Stimulated activated CD8-positive, alpha-beta memory T cell treated with anti-CD3 and anti-CD28 coated beads, Interleukin-12 subunit alpha, Interleukin-12 subunit beta, amount 100 ng/mL, for 1 hour (primary cell): ENCODE measurements around the gene G3BP2.

Experiments
- DNase-seq: peaks from one replicate; pipeline ENCODE4 v3.0.0-alpha.2; 2020; ENCODE audit warnings: low read depth

G3BP2 gene

DNA sequence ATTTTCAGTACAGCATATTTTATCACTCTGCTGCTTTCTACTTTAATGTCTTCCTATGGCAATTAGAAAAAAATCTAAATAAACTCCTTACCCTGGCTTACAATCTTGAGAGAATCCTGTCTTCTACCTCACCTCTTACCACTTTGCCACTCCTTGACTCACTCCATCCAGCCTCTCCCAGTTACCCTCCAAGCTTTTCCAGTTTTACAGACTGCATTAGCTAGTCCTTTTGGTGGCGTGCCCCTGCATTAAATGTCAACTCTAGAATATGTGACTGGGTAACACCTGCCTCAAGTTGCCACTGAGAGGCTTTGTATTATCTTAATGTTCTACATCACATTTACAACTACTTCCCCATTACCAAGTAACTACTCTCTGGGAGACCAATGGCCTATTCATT, 35.4 kb downstream of the G3BP2 start:
- DNase-seq = no peak

DNA sequence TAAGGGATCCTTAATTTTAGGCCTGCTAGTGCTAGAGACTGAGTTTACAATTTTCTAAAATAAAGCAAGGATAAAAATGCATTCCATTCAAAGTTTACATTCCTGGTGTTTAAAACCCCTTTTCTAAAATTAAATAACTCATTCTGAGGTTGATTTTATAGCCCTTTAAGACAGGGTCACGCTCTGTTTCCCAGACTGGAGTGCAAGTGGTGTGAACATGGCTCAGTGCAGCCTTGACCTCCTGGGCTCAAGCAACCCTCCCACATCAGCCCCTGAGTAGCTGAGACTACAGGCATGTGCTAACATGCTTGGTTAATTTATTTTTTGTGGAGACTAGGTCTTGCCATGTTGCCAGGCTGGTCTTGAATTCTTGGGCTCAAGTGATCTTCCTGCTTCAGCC, 36.0 kb downstream of the G3BP2 start:
- no peak for DNase-seq

DNA sequence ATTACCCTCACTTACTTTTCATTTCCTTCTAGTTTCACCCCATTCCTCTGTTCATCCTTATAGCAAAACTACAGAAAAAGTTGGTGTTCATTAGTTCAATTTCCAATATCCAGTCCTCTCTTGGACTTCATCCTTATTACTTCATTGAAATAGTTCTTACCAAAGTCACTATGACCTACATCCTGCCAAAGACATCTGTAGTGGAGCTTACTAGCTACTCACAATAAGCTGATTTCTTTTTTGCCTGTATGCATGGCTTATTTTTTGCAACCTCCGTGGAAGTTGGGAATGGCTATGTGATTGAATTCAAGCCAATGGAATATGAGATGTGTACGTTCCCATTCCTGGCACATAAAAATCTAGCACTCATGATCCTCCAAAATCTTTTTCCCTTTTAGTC, 38.3 kb downstream of the G3BP2 start:
- DNase-seq = no peak

DNA sequence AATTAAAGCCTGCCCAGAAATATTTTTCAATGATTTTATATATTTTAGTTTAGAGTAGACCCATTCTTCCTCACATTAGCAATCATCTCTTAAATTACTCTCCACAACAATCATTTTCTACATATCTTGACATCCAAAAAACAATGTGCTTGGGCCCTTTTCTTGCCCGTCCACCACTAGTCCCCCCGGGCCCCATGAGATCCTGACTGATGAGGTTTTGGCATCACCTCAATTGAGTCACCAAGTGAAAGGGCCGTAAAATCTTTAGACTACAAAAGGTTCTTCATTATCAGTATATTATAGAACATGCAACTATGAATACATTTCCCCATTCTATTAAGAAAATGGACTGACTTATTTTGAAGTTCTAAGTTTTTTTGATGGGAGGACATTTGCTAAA, 38.9 kb downstream of the G3BP2 start:
- no peak for DNase-seq

DNA sequence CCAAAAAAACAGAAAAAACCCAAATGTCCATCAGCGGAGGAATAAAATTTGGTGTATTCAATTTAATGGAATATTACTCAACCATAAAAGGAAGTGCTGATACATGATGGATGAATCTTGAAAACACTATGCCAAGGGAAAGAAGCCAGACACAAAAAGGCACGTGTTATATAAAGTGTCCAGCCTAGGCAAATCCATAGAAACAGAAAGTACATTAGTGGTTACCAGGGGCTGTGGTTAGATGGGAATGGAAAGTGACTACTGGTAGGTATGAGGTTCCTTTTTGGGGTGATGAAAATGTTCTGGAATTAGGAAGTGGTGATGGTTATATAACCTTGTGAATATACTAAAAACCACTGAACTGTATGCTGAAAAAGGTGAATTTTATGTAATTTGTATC, 39.4 kb downstream of the G3BP2 start:
- no peak for DNase-seq

DNA sequence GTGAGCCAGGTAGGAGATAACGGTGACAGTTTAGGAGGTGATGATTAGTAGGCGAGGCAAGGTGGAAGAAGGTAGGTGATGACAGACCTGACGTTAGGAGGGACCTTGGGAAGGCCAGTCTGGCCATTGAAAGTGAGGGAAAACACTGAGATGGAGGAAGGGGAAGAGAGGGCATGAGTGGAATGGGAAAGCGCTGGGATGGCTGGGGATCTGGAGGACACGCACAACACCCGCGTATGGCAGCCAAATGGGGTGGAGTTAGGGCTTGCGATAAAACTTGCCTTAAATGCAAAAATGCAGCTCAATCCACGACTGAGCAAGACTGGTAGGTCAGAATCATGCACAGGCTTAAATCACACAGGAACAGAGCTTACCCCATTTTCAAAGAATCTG, 42.3 kb downstream of the G3BP2 start:
- no peak for DNase-seq

DNA sequence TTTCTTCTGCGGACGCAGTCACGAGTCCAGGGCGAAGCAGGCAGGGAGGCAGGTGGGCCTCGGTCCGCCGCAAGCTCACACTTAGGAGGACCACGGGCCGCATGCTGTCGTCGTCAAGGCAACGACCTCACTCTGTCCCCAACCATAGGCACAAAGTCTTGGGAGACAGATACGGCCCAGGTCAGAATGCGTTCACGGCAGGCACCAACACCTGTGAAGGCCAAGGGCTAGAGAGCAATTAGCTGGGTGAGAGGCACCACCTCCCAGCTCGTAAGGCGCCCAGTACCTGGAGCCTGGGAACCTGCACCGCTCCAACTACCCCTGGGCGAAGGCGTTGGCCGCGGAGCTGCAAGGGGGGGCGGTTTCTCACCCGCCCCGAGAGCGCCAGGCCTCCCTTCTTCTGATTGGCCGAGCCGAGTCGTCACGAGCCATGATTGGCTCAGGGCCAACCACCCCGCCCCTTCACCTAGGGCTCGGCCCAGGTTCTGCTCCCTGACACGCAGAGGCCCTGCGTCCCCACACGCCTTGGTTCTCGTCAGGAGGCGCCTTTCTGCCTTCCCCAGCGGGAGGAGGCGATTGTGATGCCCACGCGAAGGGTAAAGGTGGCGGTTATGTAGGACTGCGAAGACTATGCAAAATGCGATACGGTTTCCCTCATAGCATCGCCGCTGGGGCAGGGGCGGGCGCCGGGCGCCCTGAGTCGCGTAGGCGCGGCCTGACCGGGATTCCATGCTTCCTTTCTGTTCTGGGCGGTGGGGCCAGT, 42.9 kb downstream of the G3BP2 start, which contains the start of gene CDKL2:
CDKL2 (minus strand) TSS at position 355 of the 763 bp plus-strand sequence. CDS start 4,540 bp downstream, outside the sequence.
- peak; percentile 90 for DNase-seq

DNA sequence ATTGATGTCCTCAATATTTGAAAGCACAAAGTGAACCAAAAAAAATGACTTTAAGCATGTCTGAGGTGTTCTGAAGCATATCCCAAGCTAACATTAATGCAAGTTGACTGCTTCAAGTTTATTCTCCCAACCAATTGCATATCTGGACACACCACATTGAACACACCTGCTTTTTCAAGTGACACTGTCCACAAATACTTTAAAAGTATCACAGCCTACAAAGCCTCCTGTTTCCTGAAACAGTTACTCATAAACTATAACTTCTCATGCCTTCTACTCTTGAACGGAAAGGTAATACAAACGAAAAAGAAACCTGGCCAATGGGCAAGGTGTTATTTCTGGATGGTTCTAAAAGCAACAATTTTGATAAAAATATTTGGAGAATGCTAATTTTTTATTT, 44.0 kb downstream of the G3BP2 start:
- no peak for DNase-seq

DNA sequence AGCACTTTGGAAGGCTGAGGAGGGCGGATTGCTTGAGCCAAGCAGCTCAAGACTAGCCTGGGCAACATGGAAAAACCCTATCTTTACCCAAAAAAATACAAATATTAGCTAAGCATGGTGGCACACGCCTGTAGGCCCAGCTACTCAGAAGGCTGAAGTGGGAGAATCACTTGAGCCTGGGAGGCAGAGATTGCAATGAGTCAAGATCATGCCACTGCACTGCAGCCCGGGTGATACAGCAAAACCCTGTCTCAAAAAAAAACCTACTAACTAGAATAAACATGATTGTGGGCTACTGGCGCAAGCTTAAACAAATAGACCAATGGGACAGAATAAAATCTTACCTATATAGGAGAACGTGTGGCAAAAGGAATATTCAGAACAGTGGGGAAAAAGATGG, 50.2 kb downstream of the G3BP2 start:
- no peak for DNase-seq

DNA sequence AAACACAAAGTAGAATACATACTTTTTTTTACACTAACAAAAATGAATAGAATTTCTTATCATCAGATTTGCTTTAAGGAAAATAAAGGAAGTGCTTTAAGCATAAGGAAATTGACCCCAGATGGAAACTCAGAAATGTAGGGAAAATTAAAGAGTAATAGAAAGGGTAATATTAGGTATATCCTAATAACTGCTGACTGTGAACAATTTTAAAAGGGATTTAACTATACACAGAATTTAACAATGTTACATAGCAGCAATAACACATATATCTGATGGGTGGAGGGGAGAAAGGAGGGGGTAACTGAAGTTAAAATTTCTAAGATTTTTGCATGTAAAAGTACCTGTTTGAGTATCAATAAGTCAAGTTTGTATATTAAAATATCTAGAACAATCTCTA, 51.5 kb downstream of the G3BP2 start:
- no peak for DNase-seq

DNA sequence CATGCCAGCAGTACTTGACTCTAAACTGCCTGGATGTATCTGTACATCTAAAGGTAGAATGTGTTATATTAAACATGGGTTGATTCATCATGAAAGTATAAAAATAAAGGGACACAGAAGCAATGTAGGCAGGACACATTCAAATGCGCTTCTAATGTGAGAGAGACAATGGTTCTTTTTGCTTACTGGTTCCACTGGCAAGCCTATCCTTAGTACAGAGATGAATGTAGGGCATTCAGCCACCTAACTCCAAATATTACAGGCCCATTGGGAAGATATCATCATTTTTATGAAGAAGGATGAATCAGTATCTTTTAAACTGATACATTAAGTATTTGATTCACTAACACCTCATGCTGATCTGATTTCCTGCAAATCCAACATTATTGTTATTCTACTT, 60.9 kb downstream of the G3BP2 start:
- DNase-seq = no peak

DNA sequence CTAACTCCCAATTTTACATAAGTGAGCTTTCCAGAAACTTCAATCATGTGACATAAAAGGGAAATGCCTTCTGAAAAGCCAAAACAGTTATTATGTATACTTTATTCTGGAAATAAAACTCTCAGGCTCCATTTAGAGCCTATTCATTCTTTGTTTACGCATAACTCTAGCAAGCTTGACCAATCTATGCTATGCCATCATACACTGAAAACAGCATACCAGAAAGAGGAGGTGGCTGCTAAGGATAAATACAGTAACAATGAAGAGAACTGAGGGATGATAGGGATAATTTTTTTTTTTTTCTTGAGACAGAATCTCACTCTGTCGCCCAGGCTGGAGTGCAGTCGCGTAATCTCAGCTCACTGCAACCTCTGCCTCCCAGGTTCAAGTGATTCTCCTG, 67.3 kb downstream of the G3BP2 start:
- no peak for DNase-seq

DNA sequence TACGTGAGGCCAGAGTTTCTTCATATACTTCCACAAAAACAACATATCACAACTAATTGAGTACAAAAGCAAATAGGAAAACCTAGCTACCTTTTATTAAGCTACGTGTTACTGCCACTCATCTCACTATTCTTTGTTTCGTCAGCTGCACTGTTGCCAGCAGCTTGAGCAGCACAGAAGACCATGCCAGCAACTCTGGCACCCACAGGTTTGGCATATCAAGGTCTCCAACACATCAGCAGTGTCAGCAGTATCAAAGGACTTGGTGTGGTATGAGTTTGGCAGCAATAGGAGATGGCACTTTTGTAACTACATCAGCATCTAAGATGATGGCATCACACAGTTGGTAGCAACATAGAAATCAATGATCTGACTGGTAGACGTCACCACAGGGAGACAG, 73.6 kb downstream of the G3BP2 start:
- no peak for DNase-seq

DNA sequence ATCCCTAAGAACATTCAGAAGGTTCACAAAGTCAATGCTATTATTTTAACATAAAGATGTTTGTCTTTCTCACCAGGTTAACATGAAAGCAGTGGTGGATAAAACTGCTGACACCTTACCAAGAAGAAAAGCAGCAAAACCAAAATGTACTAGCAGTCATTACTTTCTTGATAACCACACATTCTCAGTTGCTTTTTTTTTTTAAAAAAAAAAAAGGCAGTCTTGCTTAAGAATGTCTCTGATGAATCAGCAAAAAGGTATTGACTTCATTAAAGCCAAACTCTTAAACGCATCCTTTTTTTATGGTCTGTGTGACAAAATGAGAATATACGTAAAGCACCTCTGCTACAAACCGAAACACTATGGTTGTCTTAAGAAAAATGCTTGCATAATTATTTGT, 74.8 kb downstream of the G3BP2 start:
- no peak for DNase-seq

DNA sequence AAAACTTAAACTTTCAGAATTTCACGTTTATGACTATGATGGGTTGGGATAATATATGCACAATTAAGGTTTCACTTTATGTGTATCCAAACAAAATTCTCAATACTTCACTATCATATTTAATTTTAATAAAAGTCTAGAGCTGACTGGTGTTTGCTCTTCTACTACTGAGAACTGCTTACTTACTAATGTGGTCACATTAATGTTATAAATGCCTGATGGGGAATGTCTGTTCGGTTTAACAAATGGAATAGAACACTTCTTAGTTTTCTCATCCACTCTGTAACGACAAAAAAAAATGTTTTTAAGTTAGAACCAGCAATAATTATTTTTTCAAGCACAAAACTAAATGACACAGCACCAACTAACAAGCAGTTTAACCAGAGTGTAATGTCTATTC, 77.2 kb downstream of the G3BP2 start:
- no peak for DNase-seq

DNA sequence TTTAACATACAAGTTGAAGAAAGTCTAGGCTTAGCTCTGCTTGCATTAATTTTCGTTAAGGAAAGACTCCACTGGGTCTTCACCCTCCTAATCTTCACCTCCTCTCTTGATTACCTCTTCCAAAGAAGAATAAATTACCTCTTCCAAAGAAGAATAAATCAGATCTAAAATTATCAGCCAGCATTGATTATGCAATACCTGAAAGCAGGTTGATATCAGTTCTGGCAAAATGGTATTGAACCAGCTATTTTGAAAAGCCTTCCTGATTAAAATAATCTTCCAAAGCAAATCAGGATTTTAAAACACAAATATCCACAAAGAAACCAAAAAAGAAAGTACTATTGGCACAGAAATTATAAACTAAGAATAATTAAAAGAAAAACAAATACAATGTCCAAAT, 79.8 kb downstream of the G3BP2 start:
- no peak for DNase-seq
